ENCODE results near the gene RPL7L1. TPM values are rescaled to one million over a fixed set of nuclear protein-coding genes. Genes with fewer than 3 reads are reported as not detected.
"Not testable (repeated sequence)": the region's sequence is repeated elsewhere in the genome, so short reads cannot be mapped to it uniquely, and the experiment has no call there.

The RPL7L1 gene
- total RNA-seq, 1 experiment from 2014 or later, result 183 TPM

- no peak for DNase-seq (ENCODE audit: low spot score)
- H3K27ac ChIP-seq (ENCODE audit: low read depth, low read length, poor library complexity, severe bottlenecking), result peak overlapping the region; percentile 90
- H3K36me3 ChIP-seq (ENCODE audit: insufficient read depth, low read length, poor library complexity, severe bottlenecking), result peaks cover 6% of the 10 kb centered on the region
- no peaks in the 10 kb centered on the region for H3K27me3 ChIP-seq (replicated peaks; ENCODE audit: insufficient read depth, low read depth, low read length, poor library complexity)
- CTCF ChIA-PET, result interaction anchor here (0.7 kb wide), 1 partner anchor 12 kb away, joined by 4 read pairs; the partner anchor contains the start of gene RPL7L1
- intact Hi-C loops (cut with micrococcal nuclease; ENCODE audit: unreplicated experiment), result loop anchor here (10.0 kb wide), 1 partner anchor 816 kb away; no protein-coding TSS in a partner anchor
- no peaks in the 10 kb centered on the region for H3K9me3 ChIP-seq (ENCODE audit: low read depth, low read length, poor library complexity, severe bottlenecking)
- POLR2A ChIA-PET (ENCODE audit: low non-redundant PET), result interaction anchor here (0.5 kb wide), 1 partner anchor 9 kb away, joined by 3 read pairs; no protein-coding TSS in a partner anchor
- BruUV-seq (replicated peaks), result no TSS peak
- peaks cover 10% of the 10 kb centered on the region for H3K4me1 ChIP-seq (ENCODE audit: insufficient read depth, low read length, poor library complexity, severe bottlenecking)
- peak overlapping the region; percentile 75 for H3K4me3 ChIP-seq (ENCODE audit: low read depth, low read length, poor library complexity, severe bottlenecking)
- TF ChIP-seq CTCF (conservative IDR thresholded peaks at IDR 0.05; ENCODE audit: low read depth, low read length) (no peak), EZH2 (IDR thresholded peaks at IDR 0.05; ENCODE audit: borderline replicate concordance, low read depth, low read length, poor library complexity, severe bottlenecking) (no peak)
Observed at GRCh38 chr6:42891199-42891722, 11.8 kb downstream of the RPL7L1 start.

GRCh38 chr6:42894041-42894828, 14.8 kb downstream of the RPL7L1 start:
- H3K27me3 ChIP-seq (replicated peaks; ENCODE audit: insufficient read depth, low read depth, low read length, poor library complexity); CTCF ChIA-PET; DNase-seq (ENCODE audit: low spot score); H3K9me3 ChIP-seq (ENCODE audit: low read depth, low read length, poor library complexity, severe bottlenecking); H3K4me3 ChIP-seq (ENCODE audit: low read depth, low read length, poor library complexity, severe bottlenecking); H3K36me3 ChIP-seq (ENCODE audit: insufficient read depth, low read length, poor library complexity, severe bottlenecking); H3K27ac ChIP-seq (ENCODE audit: low read depth, low read length, poor library complexity, severe bottlenecking); BruUV-seq (replicated peaks); POLR2A ChIA-PET (ENCODE audit: low non-redundant PET): not testable (repeated sequence)
- intact Hi-C loops (cut with micrococcal nuclease; ENCODE audit: unreplicated experiment), result loop anchor here (10.0 kb wide), 1 partner anchor 819 kb away; no protein-coding TSS in a partner anchor
- H3K4me1 ChIP-seq (ENCODE audit: insufficient read depth, low read length, poor library complexity, severe bottlenecking), result peaks cover 17% of the 10 kb centered on the region

DNA sequence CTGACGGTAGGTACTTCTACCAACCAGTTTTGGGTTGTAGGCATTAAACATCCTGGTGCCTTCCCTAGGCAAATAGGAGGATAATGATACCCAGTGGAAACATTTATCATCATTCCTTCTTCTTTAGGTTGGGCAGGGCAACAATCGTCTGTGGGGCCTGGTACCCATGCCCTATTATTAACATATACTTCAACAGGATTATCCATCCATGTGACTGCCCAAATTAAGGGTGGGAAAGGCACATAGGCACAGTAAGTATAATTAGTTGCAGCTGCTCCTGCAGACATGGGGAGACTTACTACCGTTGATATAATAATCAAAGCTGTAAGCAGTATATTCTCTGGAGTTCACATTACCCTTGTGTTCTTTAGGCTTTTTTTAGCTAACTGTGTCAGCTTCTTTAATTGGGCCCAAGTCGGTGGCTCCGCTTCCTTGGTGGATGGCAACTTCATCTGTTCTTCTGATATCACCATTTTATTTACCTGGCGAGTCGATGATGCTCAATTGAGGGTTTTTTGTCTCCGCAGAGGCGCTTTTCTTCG, 16.8 kb downstream of the RPL7L1 start:
- ChIA-PET CTCF (no interaction called here), POLR2A (ENCODE audit: low non-redundant PET) (no interaction called here)
- Histone ChIP-seq H3K36me3 (ENCODE audit: insufficient read depth, low read length, poor library complexity, severe bottlenecking) (no peaks in the 10 kb centered on the region), H3K9me3 (ENCODE audit: low read depth, low read length, poor library complexity, severe bottlenecking) (no peaks in the 10 kb centered on the region), H3K27me3 (replicated peaks; ENCODE audit: insufficient read depth, low read depth, low read length, poor library complexity) (no peaks in the 10 kb centered on the region), H3K4me3 (ENCODE audit: low read depth, low read length, poor library complexity, severe bottlenecking) (no peak overlapping the region), H3K27ac (ENCODE audit: low read depth, low read length, poor library complexity, severe bottlenecking) (no peak overlapping the region), H3K4me1 (ENCODE audit: insufficient read depth, low read length, poor library complexity, severe bottlenecking) (peaks cover 28% of the 10 kb centered on the region)
- BruUV-seq (replicated peaks), result no TSS peak
- intact Hi-C loops (cut with micrococcal nuclease; ENCODE audit: unreplicated experiment), result loop anchor here (5.0 to 10.0 kb wide), 2 partner anchors 821 to 1109 kb away; partner anchors contain the start of gene TOMM6
- TF ChIP-seq EZH2 (IDR thresholded peaks at IDR 0.05; ENCODE audit: borderline replicate concordance, low read depth, low read length, poor library complexity, severe bottlenecking) (no peak), CTCF (conservative IDR thresholded peaks at IDR 0.05; ENCODE audit: low read depth, low read length) (no peak)
- peak; percentile 44 for DNase-seq (ENCODE audit: low spot score)

Data from A673 (cell line).